GM23248 (cell line): ENCODE data around the gene DNAJC8.

ENCODE experiments used
- EZH2 ChIP-seq: fragments of 200-600 bp; sonication (generic); IDR thresholded peaks from 2 replicates; pipeline ENCODE4 v1.6.1; 2018; ENCODE audit warnings: antibody characterized with exemption, mild to moderate bottlenecking; ENCODE audit not compliant: insufficient read depth, poor library complexity, severe bottlenecking
- EZH2phosphoT487 ChIP-seq: fragments of 200-600 bp; sonication (generic); IDR thresholded peaks from 2 replicates; pipeline ENCODE4 v1.6.1; 2018; ENCODE audit warnings: antibody characterized with exemption, moderate library complexity, mild to moderate bottlenecking, low read depth; ENCODE audit not compliant: insufficient read depth

- TF ChIP-seq EZH2, result no peak
- no peak for TF ChIP-seq EZH2phosphoT487
Observed at GRCh38 chr1:28257736-28258135, 24.9 kb upstream of the DNAJC8 start.
